DMS153 treated with DMSO at 0.1 percent for 48 hours (cell line): ENCODE measurements around the gene PRM3.

Experiments
- DNase-seq: peaks from one replicate; lab custom pipeline; 2025; ENCODE audit not compliant: unreplicated experiment; lab: John Stamatoyannopoulos, UW

PRM3 gene

DNA sequence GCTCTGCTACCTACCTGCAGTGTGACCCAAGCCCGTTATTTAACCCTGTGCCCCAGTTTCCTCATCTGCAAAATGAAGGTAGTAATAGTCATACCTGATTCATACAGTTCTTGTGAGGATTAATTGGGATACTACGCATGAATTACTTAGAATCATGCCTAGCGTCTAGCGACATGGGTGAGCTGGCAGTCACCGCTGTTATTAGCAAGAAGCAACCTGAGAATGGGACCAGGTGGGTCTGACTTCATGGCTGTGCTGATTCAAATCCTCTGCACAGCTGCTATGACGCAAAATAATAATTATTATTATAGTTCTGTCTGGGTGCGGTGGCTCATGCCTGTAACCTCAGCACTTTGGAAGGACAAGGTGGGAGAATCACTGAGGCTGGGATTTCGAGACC lies 25.3 kb downstream of the PRM3 start:
- DNase-seq, result no peak

DNA sequence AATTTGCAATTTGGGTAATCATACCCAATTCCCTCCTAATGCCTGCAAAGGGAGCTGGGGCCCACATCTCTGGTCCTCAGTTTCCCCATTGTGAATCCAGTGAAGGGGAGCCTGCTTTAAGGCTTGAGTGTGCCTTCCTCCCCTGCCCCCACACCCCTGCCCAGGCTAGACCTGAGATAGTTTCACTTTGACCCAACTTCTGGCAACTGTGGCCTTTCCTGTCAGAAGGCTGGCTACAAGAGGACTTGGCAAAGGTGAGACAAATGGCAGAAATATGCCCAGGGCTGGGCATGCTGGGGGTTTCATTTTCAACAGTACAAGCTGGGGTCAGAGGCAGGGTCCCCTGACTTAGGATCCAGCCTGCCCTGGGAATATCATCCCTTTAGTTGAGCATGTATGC lies 27.4 kb downstream of the PRM3 start:
- no peak for DNase-seq

DNA sequence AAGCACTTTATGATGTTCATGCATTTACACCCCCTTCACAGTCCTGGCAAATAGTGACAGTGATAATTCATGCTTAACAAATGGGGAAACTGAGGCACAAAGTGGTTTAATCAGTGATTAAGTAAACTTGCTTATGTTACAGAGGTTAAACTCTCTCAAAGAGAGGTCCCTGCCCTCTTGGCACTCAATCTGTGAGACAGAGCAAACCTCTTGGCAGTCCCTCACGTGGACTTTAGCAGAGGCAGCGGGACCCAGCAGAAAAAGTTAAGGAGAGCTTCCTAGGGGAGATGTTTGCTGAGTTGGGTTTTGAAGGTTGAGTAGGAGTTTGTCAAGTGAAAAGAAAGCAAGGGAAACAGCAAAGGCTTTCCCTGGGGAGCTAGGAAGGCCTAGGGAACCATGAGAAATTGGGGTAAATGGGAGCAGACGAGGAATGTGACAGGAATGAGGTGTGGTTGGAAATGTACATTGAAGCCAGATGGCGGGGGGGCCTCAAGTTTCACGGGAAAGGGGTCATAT lies 28.1 kb downstream of the PRM3 start:
- no peak for DNase-seq

DNA sequence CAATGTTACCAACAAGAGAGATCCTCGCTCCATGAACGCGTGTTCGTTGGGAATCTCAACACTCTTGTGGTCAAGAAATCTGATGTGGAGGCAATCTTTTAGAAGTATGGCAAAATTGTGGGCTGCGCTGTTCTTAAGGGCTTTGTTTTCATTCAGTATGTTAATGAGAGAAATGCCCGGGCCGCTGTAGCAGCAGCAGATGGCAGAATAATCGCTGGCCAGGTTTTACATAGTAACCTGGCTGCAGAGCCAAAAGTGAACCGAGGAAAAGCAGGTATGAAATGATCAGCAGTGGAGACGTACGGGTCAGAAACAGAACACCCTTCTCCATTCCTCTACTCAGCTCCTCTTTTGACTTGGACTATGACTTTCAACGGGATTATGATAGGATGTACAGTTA lies 30.8 kb downstream of the PRM3 start:
- no peak for DNase-seq

DNA sequence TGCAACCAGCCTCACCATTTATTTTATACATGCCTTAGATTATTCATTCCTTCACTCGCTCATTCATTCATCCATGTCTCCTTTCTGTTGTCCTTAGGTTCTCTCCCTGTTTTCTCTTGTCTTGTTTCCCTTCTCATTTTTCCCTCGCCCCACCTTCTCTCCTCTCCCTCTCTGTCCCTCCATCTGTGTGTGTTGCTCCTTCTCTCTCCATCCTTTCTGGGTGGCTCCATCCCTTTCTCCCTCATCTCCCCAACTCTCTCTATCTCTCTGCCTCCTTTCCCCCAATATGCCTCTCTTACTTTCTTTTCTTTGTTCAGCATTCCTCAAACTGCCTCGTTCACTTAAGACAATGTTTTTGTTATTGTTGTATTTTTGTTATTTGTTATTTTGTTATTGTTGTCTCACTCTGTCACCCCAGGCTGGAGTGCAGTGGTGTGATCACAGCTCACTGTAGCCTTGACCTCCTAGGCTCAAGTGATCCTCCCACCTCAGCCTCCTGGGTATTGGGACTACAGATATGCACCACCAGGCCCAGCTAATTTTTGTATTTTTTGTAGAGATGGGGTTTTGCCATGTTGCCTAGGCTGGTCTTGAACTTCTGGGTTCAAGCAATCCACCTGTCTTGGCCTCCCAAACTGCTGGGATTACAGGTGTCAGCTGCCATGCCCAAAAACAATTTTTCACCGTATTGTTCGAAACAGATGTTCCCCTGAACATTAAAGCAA lies 31.8 kb downstream of the PRM3 start:
- no peak for DNase-seq

DNA sequence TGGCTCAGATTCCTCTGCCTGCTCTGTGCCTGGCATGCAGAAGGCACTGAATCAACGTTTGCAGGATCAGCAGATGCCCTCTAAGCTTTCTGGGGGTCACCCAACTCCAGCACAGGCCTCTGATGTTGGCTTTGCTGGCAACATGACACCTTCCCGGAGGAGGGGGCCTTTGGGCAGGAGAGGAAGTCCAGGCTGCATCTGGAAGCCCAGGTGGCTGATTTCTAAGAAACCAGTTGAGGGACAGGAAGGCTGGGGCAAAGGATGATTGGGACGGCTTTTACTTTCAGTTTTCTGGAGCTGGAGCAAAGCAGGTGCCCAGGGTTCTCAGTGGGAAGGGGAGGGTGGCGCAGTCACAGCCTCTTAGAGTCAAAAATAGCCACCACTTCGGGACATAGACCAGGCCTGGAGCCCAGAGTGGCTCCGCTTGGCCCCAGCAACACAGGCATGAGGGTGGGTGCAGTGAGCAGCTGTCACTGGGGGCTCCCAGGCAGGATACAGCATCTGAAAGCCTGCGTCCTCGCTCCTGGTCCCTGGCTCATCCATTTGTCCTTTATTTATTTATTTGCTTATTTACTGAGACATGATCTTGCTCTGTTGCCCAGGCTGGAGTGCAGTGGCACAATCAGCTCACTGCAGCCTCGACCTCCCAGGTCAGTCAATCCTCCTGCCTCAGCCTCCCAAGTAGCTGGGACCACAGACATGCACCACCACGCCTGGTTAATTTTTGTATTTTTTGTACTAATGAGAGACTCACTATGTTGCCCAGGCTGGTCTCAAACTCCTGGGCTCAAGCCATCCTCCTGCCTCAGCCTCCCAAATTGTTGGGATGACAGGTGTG lies 32.6 kb downstream of the PRM3 start:
- DNase-seq, result no peak

DNA sequence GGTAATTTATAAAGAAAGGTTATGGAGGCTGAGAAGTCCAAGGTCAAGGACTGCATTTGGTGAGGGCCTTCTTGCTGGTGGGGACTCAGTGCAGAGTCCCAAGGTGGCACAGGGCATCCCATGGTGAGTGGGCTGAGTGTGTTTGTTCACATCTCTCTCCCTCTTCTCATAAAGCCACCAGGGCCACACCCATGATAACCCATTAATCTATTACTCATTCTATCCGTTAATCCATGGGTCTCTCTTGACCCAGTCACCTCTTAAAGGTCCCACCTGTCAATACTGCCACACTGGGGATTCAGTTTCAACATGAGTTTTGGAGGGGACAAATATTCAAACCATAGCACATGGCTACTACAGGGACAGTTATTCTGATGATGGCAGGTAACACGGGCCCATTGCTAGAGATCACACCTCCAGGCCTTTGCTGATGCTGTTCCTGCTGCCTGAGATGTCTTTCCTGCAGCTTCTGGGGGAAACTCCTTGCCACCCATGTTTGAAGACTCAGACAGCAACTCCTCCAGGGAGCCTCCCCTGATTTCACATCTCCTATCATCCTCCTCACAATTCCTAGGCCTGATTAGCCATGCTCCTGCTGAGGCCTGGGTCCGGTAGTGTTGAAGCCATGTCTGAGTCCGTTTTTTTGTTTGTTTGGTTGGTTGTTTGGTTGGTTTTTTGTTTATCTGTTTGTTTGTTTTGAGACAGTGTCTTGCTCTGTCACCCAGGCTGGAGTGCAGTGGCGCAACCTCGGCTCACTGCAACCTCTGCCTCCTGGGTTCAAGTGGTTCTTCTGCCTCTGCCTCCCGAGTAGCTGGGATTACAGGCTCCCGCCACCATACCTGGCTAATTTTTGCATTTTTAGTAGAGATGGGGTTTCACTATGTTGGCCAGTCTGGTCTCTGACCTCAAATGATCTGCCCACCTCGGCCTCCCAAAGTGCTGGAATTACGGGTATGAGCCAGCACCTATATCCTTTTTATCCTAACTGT lies 33.5 kb downstream of the PRM3 start:
- DNase-seq, result no peak

DNA sequence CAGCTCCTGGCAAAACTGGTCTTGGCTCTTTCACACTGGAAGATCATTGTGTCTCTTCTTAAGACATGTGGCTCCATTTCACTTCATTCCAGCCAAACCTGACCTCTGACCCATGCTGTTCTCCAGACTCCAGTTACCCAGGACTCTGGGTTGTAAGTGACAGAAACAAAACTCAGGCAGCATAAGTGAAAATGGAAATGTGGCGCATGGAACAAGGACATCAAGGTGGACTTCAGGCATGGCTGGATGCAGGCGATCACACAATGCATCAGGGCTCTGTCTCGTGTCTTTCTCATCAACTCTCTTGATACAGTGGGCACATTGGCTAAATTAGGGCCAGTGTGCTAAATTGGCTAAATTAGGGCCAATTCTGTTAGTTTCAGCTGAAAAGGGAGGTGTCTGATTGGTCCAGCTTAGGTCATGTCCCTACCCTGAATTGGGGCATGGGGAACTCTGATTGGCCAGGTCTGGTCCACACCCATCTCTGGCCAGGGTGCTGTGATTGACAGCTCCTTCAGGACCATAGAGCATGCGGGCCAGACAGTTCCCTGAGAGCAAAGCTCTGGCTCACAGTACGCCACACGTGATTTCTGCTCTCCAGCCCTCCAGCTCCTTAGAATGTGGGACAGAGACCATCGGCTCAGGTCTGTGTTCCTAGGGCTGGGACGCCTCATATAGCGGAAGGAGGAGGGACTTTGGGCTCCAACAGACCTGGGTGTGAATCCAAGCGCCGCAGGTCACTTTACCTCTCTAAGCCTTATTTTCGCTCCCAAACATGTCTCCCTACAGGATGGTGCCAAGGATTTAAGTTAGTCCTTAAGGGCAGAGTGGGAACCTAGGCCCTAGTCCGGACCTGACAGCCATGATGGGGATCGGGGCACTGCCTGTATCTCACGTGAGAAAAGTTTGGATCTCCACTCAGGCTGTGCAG lies 34.9 kb downstream of the PRM3 start:
- DNase-seq, result no peak

DNA sequence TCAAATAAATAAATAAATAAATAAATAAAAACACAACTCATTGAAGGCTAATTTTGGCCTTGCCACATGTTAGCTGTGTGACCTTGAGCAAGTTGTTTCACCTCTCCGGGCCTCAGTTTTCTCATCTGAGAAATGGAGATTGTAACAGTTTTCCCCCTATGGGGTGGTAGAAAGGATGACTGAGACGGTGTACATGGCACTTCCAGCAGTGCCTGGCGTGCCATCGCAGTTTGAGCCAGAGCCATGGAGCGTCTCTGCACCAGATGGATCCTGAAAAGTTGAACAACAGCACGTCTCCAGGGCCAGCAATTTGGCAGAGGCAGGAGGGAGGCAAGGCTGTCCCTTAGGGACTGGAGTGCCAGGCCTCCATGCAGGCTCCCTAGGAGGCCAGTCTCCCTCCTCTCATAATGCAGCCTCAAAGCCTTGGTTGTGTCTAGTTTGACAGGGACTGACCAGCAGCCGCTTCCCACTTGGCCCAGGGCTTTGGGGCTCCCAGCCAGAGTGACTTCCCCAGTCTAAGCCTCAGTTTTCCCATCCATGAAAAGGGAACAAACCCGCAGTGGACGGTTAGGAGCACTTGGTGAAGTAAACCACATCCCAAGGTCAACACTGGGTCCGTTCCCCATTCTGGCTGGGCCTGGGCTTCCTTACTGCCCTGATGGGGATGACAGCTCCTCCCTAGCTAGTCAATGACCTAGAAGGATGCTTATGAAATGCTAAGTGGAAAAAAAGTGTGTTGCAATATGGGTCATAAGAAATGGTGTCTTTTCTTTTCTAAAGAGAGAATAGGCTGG lies 36.8 kb downstream of the PRM3 start:
- no peak for DNase-seq

DNA sequence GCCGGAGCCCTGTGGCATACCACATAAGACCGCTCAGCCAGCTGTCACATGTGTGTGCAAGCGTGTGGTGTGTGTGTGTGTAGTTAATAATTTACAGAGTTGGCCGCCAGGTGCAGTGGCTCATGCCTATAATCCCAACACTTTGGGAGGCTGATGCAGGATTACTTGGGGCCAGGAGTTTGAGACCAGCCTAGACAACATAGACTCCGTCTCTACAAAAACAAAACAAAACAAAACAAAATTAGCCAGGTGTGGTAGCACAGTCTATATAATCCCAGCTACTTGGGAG lies 37.8 kb downstream of the PRM3 start:
- no peak for DNase-seq

DNA sequence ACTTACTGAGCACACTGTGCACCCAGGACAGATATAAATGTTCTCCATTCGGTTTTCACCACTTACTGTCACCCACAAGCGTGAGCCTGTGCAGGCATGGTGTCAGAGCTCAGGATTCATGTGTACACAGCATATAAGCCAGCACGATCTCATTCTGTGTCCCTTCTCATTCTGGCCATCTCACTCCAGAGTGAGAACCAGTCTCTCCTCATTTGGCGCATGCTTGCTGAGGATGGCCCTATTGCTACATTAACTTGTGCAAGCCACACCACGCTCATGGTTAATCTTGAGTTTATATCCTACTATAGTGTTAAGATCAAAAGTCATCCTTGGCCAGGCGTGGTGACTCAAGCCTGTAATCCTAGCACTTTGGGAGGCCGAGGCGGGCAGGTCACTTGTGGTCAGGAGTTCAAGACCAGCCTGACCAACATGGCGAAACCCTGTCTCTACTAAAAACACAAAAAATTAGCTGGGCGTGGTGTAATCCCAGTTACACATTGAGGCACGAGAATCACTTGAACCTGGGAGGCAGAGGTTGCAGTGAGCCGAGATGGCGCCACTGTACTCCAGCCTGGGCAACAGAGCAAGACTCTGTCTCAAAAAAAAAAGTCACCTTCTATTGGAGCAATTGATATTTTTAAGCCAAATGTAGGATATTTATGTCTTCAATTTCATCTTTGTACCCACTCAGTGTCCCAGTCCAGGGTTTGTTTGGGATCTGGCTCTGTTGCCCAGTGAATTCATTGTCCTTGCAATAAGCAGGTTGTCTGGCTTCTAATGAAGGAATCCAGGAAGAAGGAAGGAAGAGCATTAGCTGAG lies 38.3 kb downstream of the PRM3 start:
- no peak for DNase-seq

DNA sequence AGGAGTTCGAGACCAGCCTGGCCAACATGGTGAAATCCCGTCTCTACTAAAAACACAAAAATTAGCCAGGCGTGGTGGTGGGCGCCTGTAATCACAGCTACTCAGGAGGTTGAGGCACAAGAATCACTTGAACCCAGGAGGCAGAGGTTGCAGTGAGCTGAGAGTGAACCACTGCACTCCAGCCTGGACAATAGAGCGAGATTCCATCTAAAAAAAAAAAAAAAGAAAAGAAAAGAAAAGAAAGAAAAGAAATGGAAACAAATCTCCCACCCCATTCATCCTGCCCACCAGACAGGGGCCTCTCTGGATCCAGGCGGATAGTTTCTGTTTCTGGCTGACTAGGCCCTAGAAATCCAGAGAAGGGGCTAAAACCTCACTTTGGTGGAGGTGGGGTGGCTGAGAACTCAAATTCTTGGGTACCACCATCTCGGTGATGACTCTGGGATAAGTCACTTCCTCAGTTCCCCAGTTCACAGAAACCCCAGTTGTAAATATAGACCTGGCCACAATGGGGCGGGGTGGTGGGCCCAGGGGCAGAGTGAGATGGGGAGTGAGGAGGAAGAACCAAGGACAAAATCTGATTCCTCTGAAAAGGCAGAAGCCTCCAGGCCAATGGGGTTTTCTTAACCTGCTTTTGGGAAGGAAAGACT lies 39.6 kb downstream of the PRM3 start:
- DNase-seq, result no peak

DNA sequence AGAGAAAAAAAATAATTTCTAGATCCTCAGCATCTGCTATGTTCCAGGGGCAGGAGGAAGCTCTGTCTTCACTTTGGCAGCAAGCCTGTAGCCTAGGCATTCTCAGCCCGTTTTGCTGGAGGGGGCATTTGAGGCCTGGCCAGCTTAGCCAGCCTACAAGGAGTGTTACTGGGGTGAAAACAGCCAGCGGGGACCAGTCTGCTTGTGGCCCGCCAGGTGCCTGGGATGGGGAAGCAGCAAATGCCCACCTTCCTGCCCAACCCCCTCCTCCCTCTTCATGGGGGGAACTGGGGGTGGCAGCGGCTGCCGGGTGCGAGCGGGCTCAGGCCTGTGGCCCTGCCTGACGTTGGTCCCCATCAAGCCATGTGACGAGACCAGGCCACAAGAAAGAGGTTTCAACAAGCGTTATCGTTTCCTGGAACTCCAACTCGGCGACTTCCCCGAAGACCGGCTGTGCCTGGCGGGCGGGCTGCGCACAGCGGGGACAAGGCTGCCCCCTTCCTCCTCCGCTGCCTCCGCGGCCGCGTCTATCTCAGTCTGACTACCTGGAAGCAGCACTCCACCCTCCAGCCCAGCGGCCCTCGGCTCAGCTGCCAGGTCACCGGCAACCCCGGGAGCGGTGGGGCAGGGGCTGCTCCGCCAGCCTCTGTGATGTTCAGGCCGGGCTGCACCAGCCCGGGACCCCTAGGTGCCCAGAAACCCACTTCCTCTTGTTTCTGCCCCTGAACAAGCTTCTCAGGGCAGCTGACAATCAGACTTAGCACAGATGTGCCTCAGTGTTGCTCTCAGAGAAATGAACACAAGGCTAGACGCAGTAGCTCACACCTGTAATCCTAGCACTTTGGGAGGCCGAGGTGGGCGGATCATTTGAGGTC lies 40.3 kb downstream of the PRM3 start:
- no peak for DNase-seq

DNA sequence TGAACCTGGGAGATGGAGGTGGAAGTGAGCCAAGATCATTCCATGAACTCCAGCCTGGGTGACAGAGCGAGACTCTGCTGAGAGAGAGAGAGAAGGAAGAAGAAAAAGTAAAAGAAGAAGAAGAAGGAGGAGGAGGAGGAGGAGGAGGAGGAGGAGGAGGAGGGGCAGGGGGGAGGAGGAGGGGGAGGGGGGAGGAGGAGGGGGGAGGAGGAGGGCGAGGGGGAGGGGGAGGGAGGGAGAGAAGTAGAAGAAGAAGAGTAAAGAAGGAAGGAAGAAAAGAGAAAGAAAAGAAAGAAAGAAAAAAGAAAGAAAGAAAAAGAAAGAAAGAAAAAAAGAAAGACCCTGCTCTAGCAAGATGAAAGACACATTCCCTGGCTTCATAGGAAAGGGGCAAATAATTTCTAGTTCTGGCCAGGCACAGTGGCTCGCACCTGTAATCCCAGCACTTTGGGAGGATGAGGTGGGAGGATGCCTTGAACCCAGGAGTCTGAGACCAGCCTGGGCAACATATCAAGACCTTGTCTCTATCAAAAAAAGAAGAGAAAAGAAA lies 41.1 kb downstream of the PRM3 start:
- DNase-seq, result no peak

DNA sequence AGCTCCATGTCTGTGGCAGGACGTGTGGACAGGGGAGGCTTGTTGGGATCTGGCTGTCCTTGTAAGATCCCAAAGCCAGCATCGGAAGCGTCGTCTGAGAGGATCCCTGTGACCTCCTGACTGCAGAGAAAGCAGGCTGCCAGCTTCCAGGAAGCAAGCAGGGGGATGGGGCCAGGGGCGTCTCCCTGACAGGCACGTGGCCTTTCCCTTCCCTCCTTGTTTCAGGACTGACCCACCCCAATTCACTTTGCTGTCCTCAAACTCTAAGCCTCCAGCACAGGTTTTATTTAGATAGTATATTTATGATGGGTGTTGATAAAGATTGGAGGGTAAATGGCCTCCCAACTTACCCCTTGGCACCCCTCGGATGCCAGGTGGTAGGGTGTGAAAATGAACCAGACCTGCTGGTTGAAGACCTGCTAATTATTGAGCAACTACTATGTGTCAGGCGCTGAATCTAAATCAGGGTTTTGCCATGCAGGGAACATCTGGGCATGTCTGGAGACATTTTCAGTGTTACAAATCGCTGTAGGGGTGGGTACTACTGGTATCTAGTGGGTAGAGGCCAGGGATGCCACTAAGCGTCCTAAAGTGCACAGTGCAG lies 42.0 kb downstream of the PRM3 start:
- DNase-seq, result no peak

DNA sequence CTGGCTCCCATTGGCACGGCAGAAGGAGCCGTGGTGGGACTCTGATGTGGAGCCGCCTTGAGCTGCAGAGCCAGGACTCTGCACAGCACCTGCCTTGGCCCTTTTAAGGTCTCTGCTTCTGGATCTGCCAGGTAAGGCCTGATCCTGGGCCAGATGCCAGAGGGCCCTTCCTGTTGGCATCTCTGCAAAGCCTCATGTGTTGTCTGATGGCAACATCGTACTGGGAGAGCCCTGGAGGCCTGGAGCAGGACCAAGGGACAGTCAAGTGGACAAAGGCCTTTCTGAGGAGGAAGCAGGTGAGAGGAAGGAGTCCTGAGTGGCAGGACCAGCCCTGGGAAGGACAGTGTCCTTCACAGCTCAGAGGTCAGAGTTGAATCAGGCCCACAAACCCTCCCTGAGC lies 43.5 kb downstream of the PRM3 start:
- DNase-seq, result no peak

DNA sequence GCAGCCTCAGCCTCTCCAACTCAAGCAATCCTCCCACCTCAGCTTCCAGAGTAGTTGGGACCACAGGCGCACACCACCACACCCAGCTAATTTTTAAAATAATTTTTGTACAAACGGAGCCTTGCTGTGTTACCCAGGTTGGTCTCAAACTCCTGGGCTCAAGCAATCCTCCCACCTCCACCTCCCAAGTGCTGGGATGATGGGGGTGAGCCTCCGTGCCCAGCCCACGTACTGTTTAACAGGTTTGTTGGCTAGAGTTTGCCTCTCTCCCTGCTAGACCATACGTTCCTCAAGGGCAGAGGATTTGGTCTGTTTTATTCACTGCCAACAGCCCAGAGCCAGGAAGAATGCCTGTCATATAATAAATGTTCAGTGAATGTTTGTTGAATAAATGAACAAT lies 44.0 kb downstream of the PRM3 start:
- no peak for DNase-seq
